Activated CD4-positive, CD25-positive, alpha-beta regulatory T cell treated with anti-CD3 and anti-CD28 coated beads, Interleukin-2, amount 50 U/mL, for 72 hours (primary cell): ENCODE measurements around the gene RRP15.
"Not testable (repeated sequence)": the region's sequence is repeated elsewhere in the genome, so short reads cannot be mapped to it uniquely, and the experiment has no call there.

Source experiments
- DNase-seq: peaks from one replicate; pipeline ENCODE4 v3.0.0; 2021

The RRP15 gene

DNA sequence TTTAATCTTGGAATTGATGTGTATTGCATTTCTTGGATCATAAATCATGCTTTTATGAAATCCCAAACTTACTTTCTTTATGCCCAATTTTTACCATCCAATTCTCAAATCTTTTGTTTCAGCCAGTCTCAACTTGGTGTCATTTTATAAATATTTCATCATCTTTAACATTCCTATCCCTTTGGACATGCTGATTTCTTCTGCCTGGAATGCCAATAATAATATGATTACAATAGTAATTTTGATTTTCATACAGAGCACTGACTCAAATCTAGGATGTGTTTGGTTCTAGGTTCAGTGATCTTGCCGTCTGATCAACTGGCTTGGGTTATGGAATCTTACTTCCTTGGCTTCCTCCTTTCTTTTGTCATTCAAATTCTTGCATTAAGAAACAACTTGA lies 12.8 kb downstream of the RRP15 start:
- DNase-seq: no peak

DNA sequence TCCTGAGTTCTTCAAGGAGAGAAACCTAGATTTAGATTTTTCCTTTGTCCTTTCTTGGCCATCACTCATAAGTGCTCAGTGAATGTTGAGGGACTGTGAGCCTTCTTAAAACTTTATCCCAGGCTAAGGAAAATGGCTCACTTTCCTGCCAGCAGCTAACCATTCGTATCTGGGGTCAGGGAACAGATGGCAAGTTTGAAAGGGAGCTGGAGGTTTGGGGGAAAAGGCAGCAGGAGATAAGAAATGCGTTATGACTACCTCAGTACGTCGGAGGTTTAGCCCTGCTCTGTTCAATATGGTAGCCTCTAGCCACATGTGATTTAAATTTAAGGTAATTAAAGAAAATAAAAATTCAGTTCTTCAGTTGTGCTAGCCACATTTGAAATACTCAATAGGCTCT lies 13.3 kb downstream of the RRP15 start:
- DNase-seq: no peak

DNA sequence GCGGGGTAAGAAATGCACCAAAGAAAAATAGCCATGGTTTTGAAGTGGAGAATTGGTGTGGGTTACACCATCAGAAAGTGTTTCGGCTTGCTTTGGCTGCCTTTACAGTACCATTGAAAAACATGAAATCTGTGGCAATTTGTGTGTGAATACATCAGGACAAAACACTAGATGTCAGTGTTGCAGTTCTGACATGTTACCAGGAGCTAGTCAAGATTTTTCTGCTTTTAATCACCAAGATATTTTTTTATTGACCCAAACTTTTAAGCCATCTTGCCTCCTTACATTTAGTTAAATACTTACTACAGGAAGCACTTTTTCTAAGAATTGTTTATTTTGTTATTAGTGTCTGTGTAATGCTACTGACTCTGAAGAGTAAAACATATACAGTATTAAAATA lies 14.3 kb downstream of the RRP15 start:
- no peak for DNase-seq

DNA sequence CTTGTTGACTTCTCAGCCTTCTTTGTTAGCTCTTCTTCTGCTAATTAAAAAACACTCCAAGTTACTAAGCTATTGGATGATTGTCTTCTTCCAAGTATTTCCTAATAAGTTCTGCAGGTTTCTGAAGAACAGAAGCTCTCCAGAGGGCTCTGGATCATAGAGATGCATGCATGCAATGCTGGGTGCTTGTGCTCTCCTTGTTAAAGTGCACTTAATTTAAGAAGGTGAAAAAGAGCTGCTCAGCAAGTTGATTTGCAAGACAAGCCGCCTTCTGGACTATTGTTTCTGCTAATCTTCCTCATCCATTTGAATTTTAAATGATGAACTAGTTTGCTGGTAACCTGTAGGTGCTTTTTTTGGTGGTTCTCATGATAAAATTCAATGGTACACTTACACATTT lies 16.1 kb downstream of the RRP15 start:
- DNase-seq: no peak

DNA sequence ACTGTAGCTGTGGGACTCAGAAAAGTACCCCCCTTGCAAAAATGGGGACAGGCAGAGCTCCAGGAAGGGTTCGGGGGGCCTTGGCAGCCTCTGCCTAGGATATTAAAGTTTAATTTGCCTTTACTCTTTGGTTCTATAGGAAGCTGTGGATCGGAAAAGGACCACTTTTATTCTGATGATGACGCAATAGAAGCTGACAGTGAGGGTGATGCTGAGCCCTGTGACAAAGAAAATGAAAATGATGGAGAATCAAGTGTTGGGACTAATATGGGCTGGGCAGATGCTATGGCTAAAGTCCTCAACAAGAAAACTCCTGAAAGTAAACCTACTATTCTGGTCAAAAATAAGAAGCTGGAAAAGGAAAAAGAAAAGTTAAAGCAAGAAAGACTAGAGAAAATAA lies 17.1 kb downstream of the RRP15 start:
- DNase-seq: no peak

DNA sequence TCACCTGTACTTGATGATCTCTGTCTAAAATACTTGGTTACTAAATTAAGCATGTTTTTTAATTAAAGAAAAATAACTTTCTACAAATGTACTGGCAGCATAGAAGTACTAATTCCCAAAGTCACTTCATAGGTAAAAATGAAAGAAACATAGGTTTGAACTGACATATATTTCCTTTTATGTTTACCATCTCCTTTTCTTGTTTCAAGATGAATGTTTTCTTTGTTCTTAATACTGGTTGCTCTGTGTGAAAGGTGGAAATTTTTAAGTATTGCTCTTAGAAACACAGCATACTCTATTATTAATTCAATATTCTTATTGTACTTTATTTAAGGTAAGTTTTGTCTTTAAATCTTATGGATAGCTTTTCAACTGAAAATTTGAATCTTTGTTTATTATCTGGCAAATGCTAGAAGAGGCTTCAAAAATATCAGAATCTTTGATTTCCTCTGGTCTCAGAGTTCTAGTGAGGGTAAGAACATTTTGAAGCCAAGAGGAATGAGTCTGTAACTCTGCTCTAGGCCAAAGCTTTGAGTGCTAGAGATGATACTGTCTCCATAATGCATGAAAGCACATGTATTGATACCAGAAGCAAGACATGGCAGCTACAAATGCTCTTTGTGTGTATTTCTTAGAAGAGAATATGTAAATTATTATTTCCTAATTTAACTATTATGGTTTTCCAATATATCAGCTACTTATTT lies 18.2 kb downstream of the RRP15 start:
- DNase-seq: no peak

DNA sequence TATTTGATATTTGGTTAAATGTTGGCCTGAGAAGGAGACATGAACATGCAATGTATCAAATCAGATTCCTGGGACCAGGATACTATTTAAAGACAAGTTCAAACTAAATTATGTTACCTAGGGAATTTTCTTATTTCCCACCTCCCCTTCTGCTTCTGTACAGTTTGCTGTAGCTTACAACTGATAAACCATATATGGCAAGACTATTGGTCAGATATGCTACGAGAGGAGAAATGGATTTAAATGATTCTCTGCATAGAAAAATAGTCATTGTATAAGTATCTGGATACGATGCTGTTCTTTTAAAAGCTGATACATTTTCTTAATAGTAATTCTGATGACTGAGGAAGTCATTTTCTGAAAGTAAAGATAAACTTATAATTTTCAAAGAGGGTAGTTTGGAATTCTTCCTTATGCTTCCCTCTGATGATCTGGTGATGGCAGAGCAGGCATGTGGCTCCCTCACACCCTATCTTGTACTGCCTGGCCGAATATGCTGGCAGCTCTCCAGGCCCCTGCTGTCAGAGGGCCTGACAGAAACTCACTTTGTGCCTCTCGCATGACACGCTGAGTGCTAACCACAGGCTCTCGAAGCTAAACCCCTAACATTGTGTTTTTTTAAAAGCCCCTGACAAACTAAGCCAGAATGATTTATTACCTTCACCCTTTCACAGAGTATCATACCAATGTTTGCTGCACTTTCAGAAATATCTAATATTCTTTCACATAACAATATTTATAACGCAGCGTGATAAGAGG lies 19.4 kb downstream of the RRP15 start:
- DNase-seq: no peak

DNA sequence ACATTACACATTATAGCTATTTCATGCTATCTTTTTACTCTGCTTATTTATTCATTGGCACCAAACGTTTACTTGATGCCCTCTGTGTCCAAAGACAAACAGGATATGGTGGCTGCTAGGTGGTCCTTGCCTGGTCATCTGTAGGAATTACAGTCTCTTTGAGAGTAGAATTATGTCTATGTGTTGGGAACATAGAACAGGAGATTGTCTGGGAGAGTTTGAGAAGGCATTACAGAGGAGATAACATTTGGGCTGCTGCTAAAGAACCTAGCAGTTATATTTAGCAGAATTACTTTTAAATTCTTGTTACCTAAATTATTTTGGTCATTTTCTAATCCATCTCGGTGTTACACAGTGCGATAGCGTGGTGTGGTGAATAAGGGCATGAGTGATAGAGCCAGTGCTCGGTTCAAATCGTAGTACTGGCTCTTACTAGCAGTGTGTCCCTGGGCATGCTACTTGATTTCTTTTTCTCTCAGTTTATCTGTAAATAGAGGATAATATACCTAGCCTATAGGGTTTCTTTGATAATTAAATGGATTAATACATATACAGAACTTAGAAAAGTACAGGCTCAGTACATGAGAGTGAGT lies 20.5 kb downstream of the RRP15 start:
- no peak for DNase-seq

DNA sequence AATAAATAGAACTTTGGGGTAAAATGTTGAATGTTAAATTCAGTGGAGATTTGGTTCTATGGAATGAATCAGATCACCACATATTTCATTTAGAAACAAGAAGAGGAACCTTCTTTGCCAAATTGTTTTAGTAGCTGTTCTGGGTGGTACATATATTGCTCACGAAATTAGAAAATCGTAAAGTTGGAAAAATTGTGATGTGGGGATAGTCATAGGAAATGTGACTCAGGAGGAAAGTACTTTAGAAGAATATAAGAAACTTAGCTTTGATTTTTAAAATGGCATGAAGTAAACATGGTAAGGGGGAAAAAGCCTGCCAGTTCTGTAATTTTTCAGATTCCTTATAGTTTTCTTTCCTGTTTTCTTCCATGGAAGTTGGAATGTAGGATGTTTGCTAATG lies 27.4 kb downstream of the RRP15 start:
- DNase-seq: no peak

DNA sequence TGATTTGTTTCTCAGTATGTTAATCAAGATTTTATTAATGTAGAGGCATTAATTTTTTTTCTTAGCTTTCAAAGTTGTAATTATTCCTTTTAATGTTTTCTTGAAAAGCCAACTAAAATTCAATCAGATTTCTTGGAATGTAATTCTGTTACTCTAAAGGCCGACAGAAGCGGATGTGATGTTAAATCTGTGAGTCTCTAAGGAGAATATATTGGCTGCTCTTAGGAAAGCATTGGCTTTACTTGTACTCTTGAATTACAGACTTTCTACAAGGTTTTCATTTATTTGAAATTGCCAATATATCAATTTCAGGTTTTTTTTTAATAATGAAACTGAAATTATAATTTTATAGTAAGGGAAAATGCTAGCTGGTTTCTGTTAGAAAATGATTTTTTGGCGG lies 29.2 kb downstream of the RRP15 start:
- DNase-seq: no peak

DNA sequence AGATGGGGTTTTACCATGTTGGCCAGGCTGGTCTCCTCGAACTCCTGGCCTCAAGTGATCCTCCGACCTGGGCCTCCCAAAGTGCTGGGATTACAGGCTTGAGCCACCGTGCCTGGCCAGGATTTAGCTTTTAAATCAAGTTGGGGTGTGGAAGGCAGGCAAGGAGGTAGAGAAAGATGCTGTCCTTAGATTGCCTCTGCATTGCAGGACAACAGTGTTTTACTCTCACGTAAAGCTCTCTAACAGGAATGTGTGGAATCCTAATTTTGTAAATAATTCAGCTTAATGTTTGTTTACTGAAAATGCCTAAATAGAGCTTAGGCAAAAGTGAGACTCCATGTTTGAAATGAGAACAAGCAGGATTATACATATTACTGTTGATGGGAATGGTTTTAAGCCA lies 30.5 kb downstream of the RRP15 start:
- no peak for DNase-seq

DNA sequence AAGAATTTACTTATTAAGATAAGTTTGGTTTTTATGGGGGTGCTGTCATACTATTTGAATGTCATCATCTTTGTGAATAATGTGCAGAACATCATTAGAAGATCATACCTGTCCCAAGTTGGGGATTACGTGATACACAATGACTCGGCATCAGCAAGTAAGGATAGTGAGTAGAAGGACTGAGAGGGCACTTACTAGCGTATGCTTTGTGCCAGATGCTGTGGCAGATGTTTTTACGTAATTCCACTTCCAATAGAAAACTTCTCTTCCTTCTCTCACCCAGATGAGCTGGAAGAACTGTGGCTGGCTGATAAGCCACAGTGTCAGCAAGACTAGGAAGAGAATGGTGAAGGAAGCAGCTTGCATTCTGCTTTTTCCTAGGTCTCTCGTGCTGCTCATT lies 32.0 kb downstream of the RRP15 start:
- no peak for DNase-seq

DNA sequence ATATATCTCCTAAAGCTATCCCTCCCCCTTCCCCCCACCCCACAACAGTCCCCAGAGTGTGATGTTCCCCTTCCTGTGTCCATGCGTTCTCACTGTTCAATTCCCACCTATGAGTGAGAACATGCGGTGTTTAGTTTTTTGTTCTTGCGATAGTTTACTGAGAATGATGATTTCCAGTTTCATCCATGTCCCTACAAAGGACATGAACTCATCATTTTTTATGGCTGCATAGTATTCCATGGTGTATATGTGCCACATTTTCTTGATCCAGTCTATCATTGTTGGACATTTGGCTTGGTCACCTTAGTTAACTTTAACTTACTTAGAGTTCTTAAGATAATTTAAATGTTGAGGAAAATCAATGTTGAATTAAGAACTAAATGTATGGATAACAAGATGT lies 35.1 kb downstream of the RRP15 start:
- not testable (repeated sequence) for DNase-seq

DNA sequence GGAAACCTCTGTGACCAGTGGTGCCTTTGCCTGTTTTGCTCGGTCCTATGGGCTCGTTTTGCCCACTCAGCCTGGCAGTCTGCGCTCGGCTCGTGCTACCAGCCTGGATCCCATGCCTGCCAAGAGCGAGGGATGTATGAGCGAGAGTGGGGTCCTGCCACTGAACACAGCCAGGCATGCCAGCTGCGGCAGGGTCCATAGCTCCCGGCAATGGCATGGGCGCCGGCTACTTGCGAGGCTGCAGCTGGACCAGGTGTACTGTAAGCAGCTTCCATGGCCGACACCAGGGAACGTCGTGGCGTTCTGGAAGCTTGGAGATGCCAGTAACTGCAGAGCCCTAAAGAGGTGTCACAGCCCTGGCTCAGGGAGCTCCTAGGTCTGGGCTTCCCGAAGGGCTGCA lies 37.7 kb downstream of the RRP15 start:
- DNase-seq: no peak

DNA sequence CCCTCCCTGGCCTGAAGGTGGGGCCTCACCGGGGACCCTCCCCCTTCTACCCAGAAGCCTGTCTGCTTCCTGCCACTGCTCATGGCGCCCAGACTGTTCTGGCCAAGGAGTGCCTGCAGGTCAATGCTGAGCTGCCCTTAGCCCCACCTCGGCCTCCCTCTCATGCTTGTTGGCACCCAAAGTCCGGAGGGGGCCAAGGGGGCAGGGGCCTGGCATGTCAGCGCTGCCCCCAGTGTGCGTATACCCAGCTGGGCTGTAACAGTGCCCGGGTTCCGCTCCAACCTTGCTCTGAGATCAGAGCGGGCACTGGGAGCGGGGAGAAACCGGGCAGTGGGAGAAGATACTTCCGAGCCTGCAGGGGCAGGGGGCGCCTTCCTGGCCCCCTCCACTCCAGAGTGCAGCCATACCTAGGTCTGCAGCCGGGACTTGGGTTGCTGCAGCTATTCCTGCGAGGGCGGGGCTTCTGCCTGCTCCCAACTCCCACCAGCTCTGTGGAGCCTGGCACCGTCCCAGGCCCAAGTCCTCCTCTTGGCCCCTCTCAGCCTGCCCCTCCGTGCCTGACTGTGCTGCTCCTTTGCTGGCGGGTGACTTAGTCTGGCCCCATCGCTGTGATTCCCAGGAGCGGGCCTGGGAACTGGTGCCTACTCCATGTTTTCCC lies 38.6 kb downstream of the RRP15 start:
- no peak for DNase-seq

DNA sequence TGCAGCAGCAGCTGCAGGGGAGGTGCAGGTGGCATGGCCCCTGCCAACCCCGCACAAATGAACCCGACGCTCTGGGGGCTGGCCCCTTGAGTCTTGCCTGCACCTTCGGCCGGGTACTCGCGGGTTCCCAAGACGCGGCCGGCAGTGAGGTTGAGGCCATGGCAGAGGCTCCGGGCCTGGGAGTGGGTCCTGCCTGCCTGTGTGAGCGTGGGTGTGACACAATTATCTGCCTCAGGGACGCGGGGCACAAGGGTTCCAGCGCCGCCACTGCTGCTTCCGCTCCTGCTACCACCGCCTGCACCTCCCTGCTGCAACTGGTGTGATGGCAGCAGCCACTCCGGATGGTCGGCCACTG lies 39.1 kb downstream of the RRP15 start:
- DNase-seq: no peak

DNA sequence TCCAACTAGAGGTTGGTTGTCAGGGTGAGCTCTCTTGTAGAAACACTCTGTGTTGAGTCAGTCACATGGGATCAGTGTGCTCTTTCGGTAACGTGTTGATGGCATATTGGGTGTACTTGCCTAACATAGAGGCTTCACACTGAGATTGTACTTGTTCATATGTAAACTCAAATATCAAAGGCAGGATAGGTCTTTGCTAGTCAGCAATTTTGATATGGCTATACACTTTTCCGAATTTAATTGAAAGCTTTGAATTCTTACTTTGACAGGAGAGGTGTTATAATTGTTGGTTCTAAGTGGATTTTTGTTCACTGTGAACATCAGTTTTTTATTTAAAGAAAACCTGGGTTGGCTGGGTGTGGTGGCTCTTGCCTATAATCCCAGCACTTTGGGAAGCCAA lies 43.7 kb downstream of the RRP15 start:
- no peak for DNase-seq

DNA sequence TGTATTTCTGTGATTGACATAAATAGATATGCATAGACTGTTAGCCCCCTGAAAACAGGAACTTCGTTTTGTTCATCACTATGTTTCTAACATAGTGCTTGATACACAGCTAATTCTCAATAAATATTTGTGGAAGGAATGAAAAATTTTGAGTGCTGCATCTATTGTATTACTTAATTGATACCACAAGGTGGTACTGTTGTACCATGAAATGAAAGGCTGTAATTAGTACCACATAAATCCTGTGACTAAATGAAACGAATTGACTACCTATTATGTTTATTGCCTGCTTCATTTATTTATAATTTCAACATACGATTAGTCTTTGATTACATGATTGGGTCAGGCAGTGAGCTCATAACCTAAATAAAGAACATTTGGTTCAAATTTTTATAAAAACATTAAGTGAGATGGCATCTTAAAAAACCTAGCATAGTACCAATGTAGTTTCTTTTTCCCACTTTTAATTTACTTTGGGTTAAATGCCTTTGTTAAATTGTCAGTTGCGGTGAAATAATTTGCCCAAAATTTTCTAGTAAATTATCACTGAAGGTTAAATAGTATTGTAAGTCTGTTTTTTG lies 45.0 kb downstream of the RRP15 start:
- DNase-seq: no peak

DNA sequence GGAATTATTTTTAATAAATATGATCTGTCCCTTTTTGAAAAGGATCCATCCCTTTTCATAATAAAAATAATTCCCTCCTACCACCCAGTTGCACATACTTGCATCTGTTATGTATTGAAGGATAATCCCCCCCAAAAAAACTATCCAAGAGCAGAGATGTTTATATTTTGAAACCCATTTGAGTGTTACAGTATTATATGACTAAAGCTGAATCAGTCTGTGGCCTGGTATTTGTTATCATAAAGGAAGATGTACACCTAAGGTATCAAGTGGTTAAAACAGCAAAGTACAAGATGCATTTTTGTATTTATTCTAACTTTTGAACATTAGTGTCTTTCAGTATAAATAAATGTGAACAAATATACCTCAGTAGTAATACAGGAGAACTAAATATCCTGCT lies 47.3 kb downstream of the RRP15 start:
- no peak for DNase-seq

DNA sequence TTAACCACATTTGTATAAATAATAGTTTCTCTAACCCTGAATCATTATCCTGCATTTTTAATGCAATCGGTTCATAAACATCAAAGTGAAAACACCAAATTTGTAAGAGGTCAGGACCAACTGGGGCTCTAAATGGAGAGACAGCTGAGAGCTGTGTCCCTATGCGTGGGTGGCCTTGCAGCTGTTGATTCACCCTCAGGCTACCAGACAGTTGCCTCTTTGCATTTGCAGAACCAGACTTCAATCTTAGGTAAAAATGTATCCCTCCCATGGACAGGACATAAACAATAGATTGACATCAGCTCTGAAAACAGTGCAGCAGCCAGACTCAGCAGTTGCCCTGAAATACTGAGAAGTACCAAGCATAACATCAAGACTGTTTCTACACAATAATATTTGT lies 51.2 kb downstream of the RRP15 start:
- no peak for DNase-seq

DNA sequence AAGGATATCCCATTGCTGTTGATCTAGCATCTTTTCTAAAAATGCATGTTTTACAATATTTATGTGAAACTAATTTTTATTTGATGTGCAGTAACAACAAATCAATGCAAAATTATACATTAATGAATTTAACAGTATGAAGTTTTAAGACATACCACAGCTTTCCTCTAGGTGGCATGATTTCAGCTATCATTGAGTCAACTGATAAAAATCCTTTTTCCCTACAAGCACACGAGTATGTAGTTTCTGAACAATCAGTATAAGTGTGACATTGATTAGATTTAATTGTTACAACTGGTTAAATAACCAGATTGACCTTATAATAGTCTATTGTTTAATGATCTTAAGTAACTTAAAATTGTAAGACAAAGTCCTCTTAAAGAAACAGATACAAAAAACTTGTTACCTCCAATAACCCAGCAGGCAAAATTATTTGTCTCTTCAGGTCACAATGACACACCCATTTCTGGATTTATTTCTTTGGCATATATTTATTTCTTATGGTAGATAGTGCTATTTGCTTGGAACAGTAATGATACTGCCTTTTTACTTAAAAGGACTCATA lies 54.3 kb downstream of the RRP15 start:
- DNase-seq: no peak

DNA sequence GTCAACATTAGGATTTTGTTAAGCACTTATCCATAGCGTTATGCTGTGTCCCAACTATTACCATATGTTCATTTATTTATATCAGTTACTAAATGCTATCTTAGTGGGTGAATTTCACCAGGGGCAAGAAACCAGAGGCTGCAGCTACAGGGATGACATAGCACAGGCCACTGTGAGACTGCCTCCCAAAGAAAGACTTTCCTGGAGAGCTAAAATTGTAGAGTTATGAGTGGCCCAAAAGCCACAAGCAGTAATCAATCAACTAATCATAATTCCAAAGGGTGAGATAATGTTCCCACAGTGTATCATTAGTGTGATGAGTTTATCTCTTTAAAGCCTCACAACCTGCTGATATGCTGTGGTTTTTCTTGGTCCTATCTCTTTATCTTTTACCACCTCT lies 56.2 kb downstream of the RRP15 start:
- no peak for DNase-seq

DNA sequence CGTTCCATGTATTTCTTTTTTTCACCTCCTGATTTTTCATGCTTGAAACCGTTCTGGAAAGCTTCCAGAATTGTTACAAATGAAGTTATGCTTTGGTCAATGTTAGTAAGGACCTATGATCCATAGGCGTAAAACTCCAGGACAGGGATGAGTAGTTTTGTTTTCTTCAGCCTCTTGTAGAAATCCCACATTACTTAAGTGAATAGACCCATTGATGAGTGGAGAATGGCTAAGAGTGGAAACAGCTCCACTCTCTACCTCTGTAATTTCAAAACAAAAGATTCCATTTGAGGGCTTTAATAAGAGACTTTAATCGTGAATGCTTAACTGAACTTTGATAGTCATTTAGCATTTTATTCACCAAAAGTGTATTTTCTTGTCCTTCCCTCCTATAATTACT lies 57.0 kb downstream of the RRP15 start:
- DNase-seq: no peak
